Nephron (organoid): ENCODE measurements around the gene TAT.
"Not testable (repeated sequence)": the region's sequence is repeated elsewhere in the genome, so short reads cannot be mapped to it uniquely, and the experiment has no call there.

Experiments used
- H3K27ac Mint-ChIP-seq, 3 experiments: 2 replicates each; pipeline ENCODE4 v1.8.0; 2020; ENCODE audit warnings: mixed read lengths in 3 of 3, mild to moderate bottlenecking in 2 of 3, moderate library complexity in 1 of 3
- H3K27me3 Mint-ChIP-seq: 2 replicates; pipeline ENCODE4 v1.8.0; 2021; ENCODE audit warnings: low read depth, mild to moderate bottlenecking, moderate library complexity, mixed read lengths
- H3K36me3 Mint-ChIP-seq: 2 replicates; pipeline ENCODE4 v1.8.0; 2020; ENCODE audit warnings: low read depth, mixed read lengths
- H3K4me1 Mint-ChIP-seq: 2 replicates; pipeline ENCODE4 v1.8.0; 2020; ENCODE audit warnings: mixed read lengths
- H3K4me3 Mint-ChIP-seq, 3 experiments: 2 replicates each; pipeline ENCODE4 v1.8.0; 2020; ENCODE audit warnings: mild to moderate bottlenecking in 3 of 3, mixed read lengths in 3 of 3, moderate library complexity in 2 of 3
- H3K9me3 Mint-ChIP-seq: 2 replicates; pipeline ENCODE4 v1.8.0; 2020; ENCODE audit warnings: mixed read lengths
- CTCF ChIP-seq, 3 experiments: fragments of 200-600 bp; sonication (generic); IDR thresholded peaks; one replicate each; pipeline ENCODE4 v1.5.0; 2021; ENCODE audit warnings: antibody characterized with exemption in 3 of 3; ENCODE audit not compliant: unreplicated experiment in 3 of 3

TAT gene

GRCh38 chr16:71618429-71618828, 41.5 kb upstream of the TAT start:
- no peak overlapping the region for H3K27ac Mint-ChIP-seq
- no peak overlapping the region for H3K4me3 Mint-ChIP-seq
- no peak for TF ChIP-seq CTCF (IDR thresholded peaks at IDR 0.05; ENCODE audit: unreplicated experiment in 3 of 3)
- H3K36me3 Mint-ChIP-seq: no peaks in the 10 kb centered on the region
- H3K4me1 Mint-ChIP-seq: no peaks in the 10 kb centered on the region
- H3K27me3 Mint-ChIP-seq: peaks cover 20% of the 10 kb centered on the region
- H3K9me3 Mint-ChIP-seq: peaks cover 3% of the 10 kb centered on the region

- H3K9me3 Mint-ChIP-seq, H3K4me1 Mint-ChIP-seq, H3K36me3 Mint-ChIP-seq, H3K27ac Mint-ChIP-seq, H3K4me3 Mint-ChIP-seq: not testable (repeated sequence)
- H3K27me3 Mint-ChIP-seq: peaks cover 37% of the 10 kb centered on the region
These were observed 38.1 kb upstream of the TAT start for GRCh38 chr16:71614956-71615355.

- Mint-ChIP-seq H3K4me1 (no peaks in the 10 kb centered on the region), H3K9me3 (peaks cover 6% of the 10 kb centered on the region), H3K27me3 (peaks cover 37% of the 10 kb centered on the region), H3K4me3 (no peak overlapping the region), H3K27ac (no peak overlapping the region), H3K36me3 (no peaks in the 10 kb centered on the region)
- peak; percentile 93 to 94 (median 93) for TF ChIP-seq CTCF (IDR thresholded peaks at IDR 0.05; ENCODE audit: unreplicated experiment in 3 of 3)
These were observed 34.3 kb upstream of the TAT start for GRCh38 chr16:71610936-71611871.

GRCh38 chr16:71610447-71610846, 33.6 kb upstream of the TAT start:
- Mint-ChIP-seq H3K4me1 (no peaks in the 10 kb centered on the region), H3K27ac (no peak overlapping the region), H3K27me3 (peaks cover 32% of the 10 kb centered on the region), H3K36me3 (no peaks in the 10 kb centered on the region), H3K4me3 (no peak overlapping the region), H3K9me3 (peaks cover 6% of the 10 kb centered on the region)
- no peak for TF ChIP-seq CTCF (IDR thresholded peaks at IDR 0.05; ENCODE audit: unreplicated experiment in 3 of 3)

GRCh38 chr16:71609066-71609465, 32.2 kb upstream of the TAT start:
- peaks cover 25% of the 10 kb centered on the region for H3K27me3 Mint-ChIP-seq
- no peak overlapping the region for H3K27ac Mint-ChIP-seq
- H3K36me3 Mint-ChIP-seq: no peaks in the 10 kb centered on the region
- no peak for TF ChIP-seq CTCF (IDR thresholded peaks at IDR 0.05; ENCODE audit: unreplicated experiment in 3 of 3)
- H3K9me3 Mint-ChIP-seq: peaks cover 6% of the 10 kb centered on the region
- H3K4me3 Mint-ChIP-seq: no peak overlapping the region
- no peaks in the 10 kb centered on the region for H3K4me1 Mint-ChIP-seq

- Mint-ChIP-seq H3K4me3 (no peak overlapping the region), H3K27ac (no peak overlapping the region), H3K4me1 (no peaks in the 10 kb centered on the region), H3K27me3 (peaks cover 11% of the 10 kb centered on the region), H3K9me3 (peaks cover 2% of the 10 kb centered on the region), H3K36me3 (no peaks in the 10 kb centered on the region)
- TF ChIP-seq CTCF (IDR thresholded peaks at IDR 0.05; ENCODE audit: unreplicated experiment in 3 of 3): no peak
These were observed 23.9 kb upstream of the TAT start for GRCh38 chr16:71600822-71601221.

GRCh38 chr16:71598426-71598825, 21.5 kb upstream of the TAT start:
- H3K36me3 Mint-ChIP-seq, H3K4me3 Mint-ChIP-seq, H3K9me3 Mint-ChIP-seq, H3K27ac Mint-ChIP-seq, H3K4me1 Mint-ChIP-seq: not testable (repeated sequence)
- peaks cover 16% of the 10 kb centered on the region for H3K27me3 Mint-ChIP-seq

- not testable (repeated sequence) for H3K36me3 Mint-ChIP-seq, H3K4me1 Mint-ChIP-seq, H3K9me3 Mint-ChIP-seq, H3K4me3 Mint-ChIP-seq, H3K27ac Mint-ChIP-seq
- peaks cover 12% of the 10 kb centered on the region for H3K27me3 Mint-ChIP-seq
These were observed 18.5 kb upstream of the TAT start for GRCh38 chr16:71595340-71595826.
